Measurements from ENCODE around the gene CDK6. TPM values are rescaled to one million over a fixed set of nuclear protein-coding genes. Genes with fewer than 3 reads are reported as not detected.

The CDK6 gene
- total RNA-seq, 4 donors from 2014 or later: 12.9 to 32.7 (median 21.6) TPM

GRCh38 chr7:92627956-92628355, 208.4 kb downstream of the CDK6 start:
- intact Hi-C loops (cut with DNase I; ENCODE audit: low total_unique reads): loop anchor here (10.0 kb wide), 1 partner anchor 427 kb away; no protein-coding TSS in a partner anchor
- H3K27me3 ChIP-seq: no peaks in the 10 kb centered on the region
- peaks cover 0 to 22% (median under 1%) of the 10 kb centered on the region in 4 donors for H3K4me1 ChIP-seq
- 96 to 97% methylated on average over 4 of the region's 4 CpGs for WGBS, 2 donors (ENCODE audit: low coverage in 1 of 2)
- no peaks in the 10 kb centered on the region for H3K9me3 ChIP-seq
- DNase-seq: no peak
- H3K4me3 ChIP-seq: no peak overlapping the region
- no peak overlapping the region for H3K27ac ChIP-seq
- in situ Hi-C loops (cut with MboI; ENCODE audit: low pct_ligation_motif_present in 1 of 4, low pct_unique_long_range_greater_than_20kb in 1 of 4, low sequenced_read_pairs in 3 of 4): loop anchor here in 3 of 4 donors (10.0 kb wide), 2 partner anchors 207 to 427 kb away; partner anchors contain the start of gene CDK6 (in 3 of the 3)
- TF ChIP-seq POLR2A (IDR thresholded peaks at IDR 0.05) (no peak), POLR2AphosphoS5 (IDR thresholded peaks at IDR 0.05) (no peak), EP300 (IDR thresholded peaks at IDR 0.05; ENCODE audit: low read depth) (no peak)
- TF ChIP-seq, protein P1, sequence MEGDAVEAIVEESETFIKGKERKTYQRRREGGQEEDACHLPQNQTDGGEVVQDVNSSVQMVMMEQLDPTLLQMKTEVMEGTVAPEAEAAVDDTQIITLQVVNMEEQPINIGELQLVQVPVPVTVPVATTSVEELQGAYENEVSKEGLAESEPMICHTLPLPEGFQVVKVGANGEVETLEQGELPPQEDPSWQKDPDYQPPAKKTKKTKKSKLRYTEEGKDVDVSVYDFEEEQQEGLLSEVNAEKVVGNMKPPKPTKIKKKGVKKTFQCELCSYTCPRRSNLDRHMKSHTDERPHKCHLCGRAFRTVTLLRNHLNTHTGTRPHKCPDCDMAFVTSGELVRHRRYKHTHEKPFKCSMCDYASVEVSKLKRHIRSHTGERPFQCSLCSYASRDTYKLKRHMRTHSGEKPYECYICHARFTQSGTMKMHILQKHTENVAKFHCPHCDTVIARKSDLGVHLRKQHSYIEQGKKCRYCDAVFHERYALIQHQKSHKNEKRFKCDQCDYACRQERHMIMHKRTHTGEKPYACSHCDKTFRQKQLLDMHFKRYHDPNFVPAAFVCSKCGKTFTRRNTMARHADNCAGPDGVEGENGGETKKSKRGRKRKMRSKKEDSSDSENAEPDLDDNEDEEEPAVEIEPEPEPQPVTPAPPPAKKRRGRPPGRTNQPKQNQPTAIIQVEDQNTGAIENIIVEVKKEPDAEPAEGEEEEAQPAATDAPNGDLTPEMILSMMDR (IDR thresholded peaks at IDR 0.05): no peak
- H3K36me3 ChIP-seq: no peaks in the 10 kb centered on the region

GRCh38 chr7:92626281-92626809, 210.0 kb downstream of the CDK6 start:
- intact Hi-C loops (cut with DNase I; ENCODE audit: low total_unique reads): loop anchor here (10.0 kb wide), 1 partner anchor 428 kb away; no protein-coding TSS in a partner anchor
- H3K36me3 ChIP-seq: no peaks in the 10 kb centered on the region
- no peak overlapping the region for H3K27ac ChIP-seq
- WGBS, 2 donors (ENCODE audit: low coverage in 1 of 2): 85 to 90% methylated on average over 4 of the region's 4 CpGs
- no peaks in the 10 kb centered on the region for H3K9me3 ChIP-seq
- H3K4me3 ChIP-seq: no peak overlapping the region
- in situ Hi-C loops (cut with MboI; ENCODE audit: low pct_ligation_motif_present in 1 of 4, low pct_unique_long_range_greater_than_20kb in 1 of 4, low sequenced_read_pairs in 3 of 4): loop anchor here in 3 of 4 donors (10.0 kb wide), 2 partner anchors 208 to 428 kb away; partner anchors contain the start of gene CDK6 (in 3 of the 3)
- TF ChIP-seq EP300 (IDR thresholded peaks at IDR 0.05; ENCODE audit: low read depth): no peak
- TF ChIP-seq, protein P1 (IDR thresholded peaks at IDR 0.05): no peak
- no peak for TF ChIP-seq POLR2AphosphoS5 (IDR thresholded peaks at IDR 0.05)
- no peak for TF ChIP-seq POLR2A (IDR thresholded peaks at IDR 0.05)
- H3K4me1 ChIP-seq: peaks cover 0 to 18% (median 4%) of the 10 kb centered on the region in 4 donors
- DNase-seq: no peak
- no peaks in the 10 kb centered on the region for H3K27me3 ChIP-seq

DNA sequence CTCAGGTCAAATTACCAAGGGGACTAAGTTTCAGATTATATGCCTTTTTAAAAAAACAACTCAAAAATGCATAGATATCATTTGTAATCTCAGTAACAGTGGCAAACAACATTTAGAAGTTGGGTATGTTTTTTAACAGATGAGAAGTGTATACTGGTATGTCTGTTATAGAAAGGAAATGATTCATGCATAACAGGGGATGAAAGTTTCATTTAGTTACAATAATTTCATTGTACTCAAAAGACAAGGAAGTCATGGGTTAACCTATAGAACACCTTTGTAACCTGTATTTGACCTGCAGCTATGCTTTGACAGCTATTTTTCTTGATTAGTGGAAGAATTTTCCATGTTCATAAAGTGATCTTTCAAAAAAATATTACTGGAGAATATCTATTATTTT, 210.8 kb downstream of the CDK6 start:
- no peak overlapping the region for H3K4me3 ChIP-seq
- H3K36me3 ChIP-seq: no peaks in the 10 kb centered on the region
- no peak overlapping the region for H3K27ac ChIP-seq
- no peaks in the 10 kb centered on the region for H3K27me3 ChIP-seq
- no peak for DNase-seq
- H3K4me1 ChIP-seq: peaks cover 0 to 21% (median 9%) of the 10 kb centered on the region in 4 donors
- intact Hi-C loops (cut with DNase I; ENCODE audit: low total_unique reads): loop anchor here (10.0 kb wide), 1 partner anchor 429 kb away; no protein-coding TSS in a partner anchor
- in situ Hi-C loops (cut with MboI; ENCODE audit: low pct_ligation_motif_present in 1 of 4, low pct_unique_long_range_greater_than_20kb in 1 of 4, low sequenced_read_pairs in 3 of 4): loop anchor here in 3 of 4 donors (10.0 kb wide), 2 partner anchors 209 to 429 kb away; partner anchors contain the start of gene CDK6 (in 3 of the 3)
- no peak for TF ChIP-seq POLR2A (IDR thresholded peaks at IDR 0.05)
- TF ChIP-seq, protein P1 (IDR thresholded peaks at IDR 0.05): no peak
- no peak for TF ChIP-seq EP300 (IDR thresholded peaks at IDR 0.05; ENCODE audit: low read depth)
- TF ChIP-seq POLR2AphosphoS5 (IDR thresholded peaks at IDR 0.05): no peak
- no peaks in the 10 kb centered on the region for H3K9me3 ChIP-seq

GRCh38 chr7:92624298-92624996, 211.9 kb downstream of the CDK6 start:
- no peak overlapping the region for H3K4me3 ChIP-seq
- in situ Hi-C loops (cut with MboI; ENCODE audit: low pct_ligation_motif_present in 1 of 4, low pct_unique_long_range_greater_than_20kb in 1 of 4, low sequenced_read_pairs in 3 of 4) (loop anchor here in 3 of 4 donors (10.0 to 25.0 kb wide), 3 partner anchors 210 to 438 kb away; partner anchors contain the start of gene CDK6 (in 3 of the 3)), intact Hi-C loops (cut with DNase I; ENCODE audit: low total_unique reads) (loop anchor here (10.0 kb wide), 1 partner anchor 430 kb away; no protein-coding TSS in a partner anchor)
- no peaks in the 10 kb centered on the region for H3K27me3 ChIP-seq
- H3K27ac ChIP-seq: no peak overlapping the region
- TF ChIP-seq, protein P1 (IDR thresholded peaks at IDR 0.05): no peak
- TF ChIP-seq POLR2A (IDR thresholded peaks at IDR 0.05) (no peak), POLR2AphosphoS5 (IDR thresholded peaks at IDR 0.05) (no peak), EP300 (IDR thresholded peaks at IDR 0.05; ENCODE audit: low read depth) (no peak)
- H3K36me3 ChIP-seq: no peaks in the 10 kb centered on the region
- 100% methylated on average over 2 of the region's 2 CpGs for WGBS, 2 donors (ENCODE audit: low coverage in 1 of 2)
- H3K4me1 ChIP-seq: peaks cover 0 to 21% (median 9%) of the 10 kb centered on the region in 4 donors
- no peak for DNase-seq
- no peaks in the 10 kb centered on the region for H3K9me3 ChIP-seq

All from transverse colon (tissue), 4 donors.